ENCODE results near the gene C1S.

DNA sequence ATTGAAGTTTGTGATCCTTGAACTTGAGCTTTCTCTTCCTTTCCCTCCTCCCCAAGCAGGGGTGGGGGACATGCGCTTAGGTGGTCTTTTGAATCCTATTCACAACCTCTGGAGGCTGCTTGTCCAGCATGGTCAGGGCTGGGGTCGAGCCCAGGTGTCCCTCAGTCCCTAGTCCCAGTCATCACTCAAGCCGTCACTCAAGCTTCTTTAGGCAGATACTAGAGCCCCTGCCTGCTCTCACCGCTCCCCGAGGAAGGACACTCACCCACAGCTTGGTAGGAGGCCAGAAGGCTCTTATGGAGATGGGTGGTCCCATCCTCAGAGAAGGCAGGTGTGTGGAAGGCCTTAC lies 49.0 kb downstream of the C1S start:
- TF ChIP-seq, protein P1, sequence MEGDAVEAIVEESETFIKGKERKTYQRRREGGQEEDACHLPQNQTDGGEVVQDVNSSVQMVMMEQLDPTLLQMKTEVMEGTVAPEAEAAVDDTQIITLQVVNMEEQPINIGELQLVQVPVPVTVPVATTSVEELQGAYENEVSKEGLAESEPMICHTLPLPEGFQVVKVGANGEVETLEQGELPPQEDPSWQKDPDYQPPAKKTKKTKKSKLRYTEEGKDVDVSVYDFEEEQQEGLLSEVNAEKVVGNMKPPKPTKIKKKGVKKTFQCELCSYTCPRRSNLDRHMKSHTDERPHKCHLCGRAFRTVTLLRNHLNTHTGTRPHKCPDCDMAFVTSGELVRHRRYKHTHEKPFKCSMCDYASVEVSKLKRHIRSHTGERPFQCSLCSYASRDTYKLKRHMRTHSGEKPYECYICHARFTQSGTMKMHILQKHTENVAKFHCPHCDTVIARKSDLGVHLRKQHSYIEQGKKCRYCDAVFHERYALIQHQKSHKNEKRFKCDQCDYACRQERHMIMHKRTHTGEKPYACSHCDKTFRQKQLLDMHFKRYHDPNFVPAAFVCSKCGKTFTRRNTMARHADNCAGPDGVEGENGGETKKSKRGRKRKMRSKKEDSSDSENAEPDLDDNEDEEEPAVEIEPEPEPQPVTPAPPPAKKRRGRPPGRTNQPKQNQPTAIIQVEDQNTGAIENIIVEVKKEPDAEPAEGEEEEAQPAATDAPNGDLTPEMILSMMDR (IDR thresholded peaks at IDR 0.05): no peak
- no peak for TF ChIP-seq POLR2A (IDR thresholded peaks at IDR 0.05)

Measured in lower leg skin (tissue), 3 donors.